Small intestine (tissue), 7 donors: ENCODE measurements around the gene LMF2. TPM values are rescaled to one million over a fixed set of nuclear protein-coding genes. Genes with fewer than 3 reads are reported as not detected.
A peak's percentile ranks its signal among the peaks of the same experiment; 100 is the strongest.

Source experiments
- DNase-seq, 2 donors: peaks; one replicate each; pipeline versions ENCODE4 v3.0.0 to v3.0.0-alpha.2; 2013
- FAIRE-seq: peaks from 2 replicates; lab custom pipeline; 2012; peaks lifted over from hg19 to GRCh38; lab: Jason Lieb, UNC
- H3K27ac ChIP-seq, 3 donors: one replicate each; pipeline ENCODE4 v1.5.1; 2013; ENCODE audit warnings: low read length in 2 of 3, mild to moderate bottlenecking in 2 of 3, control low read depth in 1 of 3, inconsistent platforms in 1 of 3, low read depth in 1 of 3, moderate library complexity in 1 of 3
- H3K27me3 ChIP-seq, 3 donors: one replicate each; pipeline ENCODE4 v1.6.1; 2013; ENCODE audit warnings: low read length in 3 of 3, inconsistent platforms in 1 of 3; ENCODE audit not compliant: control insufficient read depth in 3 of 3, insufficient read depth in 3 of 3
- H3K36me3 ChIP-seq, 3 donors: one replicate each; pipeline ENCODE4 v1.6.1; 2013; ENCODE audit warnings: low read length in 3 of 3, inconsistent platforms in 1 of 3, low read depth in 1 of 3, mild to moderate bottlenecking in 1 of 3, moderate library complexity in 1 of 3; ENCODE audit not compliant: control insufficient read depth in 3 of 3, insufficient read depth in 2 of 3
- H3K4me1 ChIP-seq, 3 donors: one replicate each; pipeline ENCODE4 v1.6.1; 2013; ENCODE audit warnings: low read length in 2 of 3, inconsistent platforms in 1 of 3, low read depth in 1 of 3, mild to moderate bottlenecking in 1 of 3, moderate library complexity in 1 of 3; ENCODE audit not compliant: control insufficient read depth in 3 of 3, insufficient read depth in 2 of 3
- H3K4me3 ChIP-seq, 3 donors: one replicate each; pipeline ENCODE4 v1.5.1; 2013; ENCODE audit warnings: low read length in 3 of 3, control low read depth in 1 of 3, inconsistent platforms in 1 of 3, low read depth in 1 of 3, mild to moderate bottlenecking in 1 of 3, moderate library complexity in 1 of 3
- H3K9me3 ChIP-seq, 2 donors: one replicate each; pipeline ENCODE4 v1.6.1; 2013; ENCODE audit warnings: low read depth in 1 of 2, low read length in 1 of 2; ENCODE audit not compliant: control insufficient read depth in 2 of 2, insufficient read depth in 1 of 2
- WGBS, 3 donors: extraction: QIAGEN DNeasy Blood & Tissue Kit; methylation state at CpG; one replicate each; pipeline ENCODE4 v1.1.7; 2013; 5-methylcytosine and 5-hydroxymethylcytosine counted together
- polyA plus RNA-seq, 4 donors: library from polyadenylated mRNA; stranded (reverse) in 3 of 4; unstranded in 1 of 4; fragments of 200-250 nt in 3 of 4; fragments of 120-200 nt in 1 of 4; gene quantifications; one replicate each; pipeline versions ENCODE4 v1.2.1 to v1.2.3, GENCODE V29; 2013
- donor health status: healthy with polysubstance abuse.
- donor health status: control.
- donor health status: control.
- donor health status: Bipolar disorder and iron deficiency.
- donor health status: healthy.

The LMF2 gene
- polyA plus RNA-seq, 4 donors: 37.8 to 52.8 (median 46.9) TPM

DNA sequence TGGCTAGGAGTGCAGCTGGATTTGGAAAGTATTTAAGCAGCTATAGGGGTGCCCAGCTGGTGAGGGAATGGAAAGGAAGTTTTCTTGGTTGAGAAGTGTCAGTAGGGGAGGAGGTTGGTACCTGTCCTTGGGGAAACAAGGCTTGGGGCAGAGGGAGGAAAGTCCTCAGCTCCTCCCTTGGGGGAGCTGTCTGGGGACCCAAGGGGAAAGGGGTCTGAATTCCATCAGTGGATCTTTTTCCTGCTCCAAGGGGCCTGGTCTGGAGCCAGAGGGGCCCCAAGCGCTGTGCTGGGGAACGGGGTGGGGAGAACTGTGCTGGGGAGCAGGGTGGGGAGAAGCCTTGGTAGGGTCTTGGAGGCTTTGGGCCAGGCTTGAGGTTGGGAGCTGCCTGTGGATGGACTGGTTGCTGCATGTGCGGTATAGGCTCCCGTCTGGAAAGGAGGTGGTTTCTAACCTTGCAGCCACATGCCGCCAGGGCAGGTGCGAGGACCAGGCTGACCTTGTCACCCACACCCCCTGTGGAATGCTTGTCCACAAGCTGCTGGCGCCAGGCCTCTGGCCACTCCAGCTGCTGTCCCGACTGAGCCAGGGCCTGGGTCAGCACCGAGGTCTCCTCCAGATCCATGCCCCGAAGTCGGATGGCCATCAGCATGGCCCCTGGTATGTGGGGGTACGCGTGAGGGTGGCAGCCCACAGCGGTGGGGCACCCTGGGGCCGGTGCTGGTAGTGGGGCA, 21.3 kb upstream of the LMF2 start:
- Histone ChIP-seq H3K9me3 (no peaks in the 10 kb centered on the region), H3K36me3 (peaks cover 0 to 8% (median 0%) of the 10 kb centered on the region in 3 donors), H3K27me3 (peaks cover 0 to 34% (median 0%) of the 10 kb centered on the region in 3 donors), H3K27ac (peak overlapping the region; percentile 76 to 100 (median 95)), H3K4me3 (peak overlapping the region; percentile 40 to 57 (median 47)), H3K4me1 (peaks cover 0 to 53% (median 6%) of the 10 kb centered on the region in 3 donors)
- WGBS, 3 donors: 56 to 59% (median 59%) methylated on average over 13 to 15 of the region's 15 CpGs
- DNase-seq (peak; percentile 21 to 39), FAIRE-seq (no peak)

DNA sequence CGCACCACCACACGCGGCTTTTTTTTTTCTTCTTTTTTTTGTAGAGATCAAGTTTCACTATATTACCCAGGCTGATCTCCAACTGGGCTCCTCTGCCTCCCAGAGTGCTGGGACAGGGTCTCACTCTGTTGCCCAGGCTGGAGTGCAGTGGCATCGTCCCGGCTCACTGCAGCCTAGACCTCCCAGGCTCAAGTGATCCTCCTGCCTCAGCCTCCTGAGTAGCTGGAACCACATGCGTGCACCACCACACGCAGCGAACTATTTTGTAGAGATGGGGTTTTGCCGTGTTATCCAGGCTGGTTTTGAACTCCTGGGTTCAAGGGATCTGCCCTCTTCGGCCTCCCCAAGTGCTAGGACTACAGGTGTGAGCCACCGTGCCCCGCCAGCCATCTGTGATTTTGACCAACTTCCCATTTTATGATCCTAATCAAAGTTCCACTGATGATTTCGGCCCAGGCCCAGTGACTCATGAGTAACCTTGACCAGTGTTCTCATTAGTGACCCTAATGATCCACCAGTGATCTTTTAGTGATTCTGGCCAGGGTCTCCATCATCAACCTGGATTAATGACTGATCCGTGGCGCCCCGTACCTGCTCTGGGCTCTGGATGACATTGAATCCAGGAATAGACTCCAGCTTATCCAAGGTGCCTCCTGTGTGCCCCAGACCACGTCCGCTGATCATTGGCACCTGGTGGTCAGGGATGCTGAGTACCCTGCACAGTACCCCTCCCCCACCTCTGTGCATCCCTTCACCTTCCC, 20.6 kb upstream of the LMF2 start:
- 69 to 85% (median 77%) methylated on average over 18 of the region's 18 CpGs for WGBS, 3 donors
- FAIRE-seq: no peak
- peaks cover 0 to 53% (median 7%) of the 10 kb centered on the region in 3 donors for H3K4me1 ChIP-seq
- peaks cover 0 to 30% (median 0%) of the 10 kb centered on the region in 3 donors for H3K27me3 ChIP-seq
- peaks cover 0 to 15% (median 0%) of the 10 kb centered on the region in 3 donors for H3K36me3 ChIP-seq
- peak overlapping the region in 2 of 3 donors; percentile 95 to 100 for H3K27ac ChIP-seq
- peak in 1 of 2 donors; percentile 42 for DNase-seq
- H3K4me3 ChIP-seq: peak overlapping the region in 1 of 3 donors; percentile 57
- H3K9me3 ChIP-seq: no peaks in the 10 kb centered on the region

- H3K27ac ChIP-seq: peak overlapping the region; percentile 86 to 100 (median 91)
- DNase-seq (peak in 1 of 2 donors; percentile 24), FAIRE-seq (no peak)
- H3K27me3 ChIP-seq: peaks cover 0 to 23% (median 0%) of the 10 kb centered on the region in 3 donors
- H3K36me3 ChIP-seq: peaks cover 3 to 25% (median 3%) of the 10 kb centered on the region in 3 donors
- H3K4me1 ChIP-seq: peaks cover 0 to 52% (median 7%) of the 10 kb centered on the region in 3 donors
- no peaks in the 10 kb centered on the region for H3K9me3 ChIP-seq
- WGBS, 3 donors: 46 to 61% (median 48%) methylated on average over 28 to 29 of the region's 29 CpGs
- peak overlapping the region; percentile 62 to 79 (median 74) for H3K4me3 ChIP-seq
Measured at GRCh38 chr22:50526834-50527801, 19.6 kb upstream of the LMF2 start.

- Histone ChIP-seq H3K27me3 (peaks cover 0 to 16% (median 0%) of the 10 kb centered on the region in 3 donors), H3K36me3 (peaks cover 3 to 34% (median 10%) of the 10 kb centered on the region in 3 donors), H3K4me3 (peak overlapping the region; percentile 62 to 79 (median 74)), H3K27ac (peak overlapping the region; percentile 86 to 100 (median 91)), H3K4me1 (peaks cover 0 to 49% (median 7%) of the 10 kb centered on the region in 3 donors), H3K9me3 (no peaks in the 10 kb centered on the region)
- 1 to 4% (median 1%) methylated on average over 33 to 77 of the region's 77 CpGs for WGBS, 3 donors
- DNase-seq (peak; percentile 75 to 91), FAIRE-seq (no peak)
Measured at GRCh38 chr22:50526108-50526833, 18.8 kb upstream of the LMF2 start.

GRCh38 chr22:50525858-50526107, 18.3 kb upstream of the LMF2 start:
- Histone ChIP-seq H3K27ac (peak overlapping the region; percentile 86 to 100 (median 91)), H3K4me3 (peak overlapping the region; percentile 62 to 79 (median 74)), H3K4me1 (peaks cover 0 to 45% (median 7%) of the 10 kb centered on the region in 3 donors), H3K36me3 (peaks cover 3 to 39% (median 10%) of the 10 kb centered on the region in 3 donors), H3K27me3 (peaks cover 0 to 11% (median 0%) of the 10 kb centered on the region in 3 donors), H3K9me3 (no peaks in the 10 kb centered on the region)
- FAIRE-seq (no peak), DNase-seq (no peak)
- 0% methylated on average over 12 to 33 of the region's 33 CpGs for WGBS, 3 donors

GRCh38 chr22:50525104-50525857, 17.8 kb upstream of the LMF2 start, which contains the start of gene SCO2:
Gene SCO2 (minus strand): TSS chr22:50525598. CDS start chr22:50524411, 1,187 bp downstream.
- Histone ChIP-seq H3K27me3 (peaks cover 0 to 6% (median 0%) of the 10 kb centered on the region in 3 donors), H3K4me3 (peak within 1 kb of the TSS; percentile 62 to 79 (median 74)), H3K27ac (peak within 1 kb of the TSS; percentile 91 to 100 (median 94)), H3K9me3 (no peaks in the 10 kb centered on the region), H3K4me1 (peaks cover 0 to 40% (median 7%) of the 10 kb centered on the region in 3 donors), H3K36me3 (peaks cover 3 to 40% (median 10%) of the 10 kb centered on the region in 3 donors)
- DNase-seq (peak; percentile 97 to 99), FAIRE-seq (no peak)
- WGBS, 3 donors: 0 to 1% (median 0%) methylated on average over 49 to 84 of the region's 84 CpGs

- no peak for FAIRE-seq
- peaks cover 0 to 37% (median 7%) of the 10 kb centered on the region in 3 donors for H3K4me1 ChIP-seq
- peak overlapping the region; percentile 91 to 100 (median 94) for H3K27ac ChIP-seq
Measured at GRCh38 chr22:50524676-50525103, 17.2 kb upstream of the LMF2 start.

More at GRCh38 chr22:50524676-50525103, 17.2 kb upstream of the LMF2 start:
- 1 to 4% (median 4%) methylated on average over 19 of the region's 19 CpGs for WGBS, 3 donors
- Histone ChIP-seq H3K27me3 (peaks cover 0 to 4% (median 0%) of the 10 kb centered on the region in 3 donors), H3K9me3 (no peaks in the 10 kb centered on the region), H3K4me3 (peak overlapping the region; percentile 61 to 68 (median 62)), H3K36me3 (peaks cover 3 to 44% (median 10%) of the 10 kb centered on the region in 3 donors)
- DNase-seq: peak in 1 of 2 donors; percentile 83
